ENCODE results near the gene BLOC1S1.

BLOC1S1 gene

GRCh38 chr12:55712700-55713415 lies 3.0 kb upstream of the BLOC1S1 start:
- DNase-seq = no peak

GRCh38 chr12:55713721-55714120 lies 2.1 kb upstream of the BLOC1S1 start:
- DNase-seq = no peak

DNA sequence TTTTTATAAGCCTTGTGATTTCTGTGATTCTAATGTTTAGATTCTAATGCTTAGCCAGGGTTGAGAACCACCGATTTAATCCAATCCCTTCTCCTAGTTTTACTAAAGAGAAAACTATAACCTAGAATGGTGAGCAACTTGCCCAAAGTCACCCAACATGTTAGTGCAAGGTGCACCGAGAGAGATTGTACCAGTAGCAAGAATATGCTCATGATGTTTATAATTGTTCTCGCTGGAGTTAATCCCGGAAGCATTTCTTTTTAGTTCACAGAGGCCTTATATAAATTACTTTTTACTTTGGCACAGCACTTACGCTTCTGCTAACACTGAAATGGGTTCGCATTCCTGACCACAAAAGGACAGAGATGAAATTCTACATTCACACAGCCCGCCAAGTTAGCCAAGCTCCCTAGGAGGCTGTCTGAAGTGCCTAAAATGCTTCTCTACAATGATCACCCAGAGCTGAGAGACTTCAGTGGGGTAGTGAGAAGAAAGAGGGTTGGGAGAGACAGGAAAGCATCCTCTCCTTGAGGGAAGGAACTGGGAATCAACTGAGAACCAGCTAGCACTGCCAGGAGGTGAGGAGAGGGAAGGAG lies 579 bp upstream of the BLOC1S1 start:
- no peak for DNase-seq

DNA sequence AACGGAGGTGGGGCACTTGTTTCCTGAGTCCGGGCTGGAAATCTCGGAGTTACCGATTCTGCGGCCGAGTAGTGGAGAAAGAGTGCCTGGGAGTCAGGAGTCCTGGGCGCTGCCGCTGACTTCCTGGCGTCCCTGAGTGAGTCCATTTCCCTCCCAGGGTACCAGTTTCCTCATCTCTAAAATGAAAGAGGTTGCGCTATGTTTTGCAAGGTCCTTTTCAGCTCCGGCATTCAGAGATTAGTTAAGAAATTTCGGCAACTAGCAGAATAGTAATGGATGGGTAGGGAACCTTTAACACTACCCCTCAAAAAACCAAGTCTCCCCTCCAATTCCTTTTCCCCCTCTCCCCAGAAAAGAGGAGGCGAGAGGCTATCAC lies 724 bp downstream of the BLOC1S1 start:
- DNase-seq = no peak

DNA sequence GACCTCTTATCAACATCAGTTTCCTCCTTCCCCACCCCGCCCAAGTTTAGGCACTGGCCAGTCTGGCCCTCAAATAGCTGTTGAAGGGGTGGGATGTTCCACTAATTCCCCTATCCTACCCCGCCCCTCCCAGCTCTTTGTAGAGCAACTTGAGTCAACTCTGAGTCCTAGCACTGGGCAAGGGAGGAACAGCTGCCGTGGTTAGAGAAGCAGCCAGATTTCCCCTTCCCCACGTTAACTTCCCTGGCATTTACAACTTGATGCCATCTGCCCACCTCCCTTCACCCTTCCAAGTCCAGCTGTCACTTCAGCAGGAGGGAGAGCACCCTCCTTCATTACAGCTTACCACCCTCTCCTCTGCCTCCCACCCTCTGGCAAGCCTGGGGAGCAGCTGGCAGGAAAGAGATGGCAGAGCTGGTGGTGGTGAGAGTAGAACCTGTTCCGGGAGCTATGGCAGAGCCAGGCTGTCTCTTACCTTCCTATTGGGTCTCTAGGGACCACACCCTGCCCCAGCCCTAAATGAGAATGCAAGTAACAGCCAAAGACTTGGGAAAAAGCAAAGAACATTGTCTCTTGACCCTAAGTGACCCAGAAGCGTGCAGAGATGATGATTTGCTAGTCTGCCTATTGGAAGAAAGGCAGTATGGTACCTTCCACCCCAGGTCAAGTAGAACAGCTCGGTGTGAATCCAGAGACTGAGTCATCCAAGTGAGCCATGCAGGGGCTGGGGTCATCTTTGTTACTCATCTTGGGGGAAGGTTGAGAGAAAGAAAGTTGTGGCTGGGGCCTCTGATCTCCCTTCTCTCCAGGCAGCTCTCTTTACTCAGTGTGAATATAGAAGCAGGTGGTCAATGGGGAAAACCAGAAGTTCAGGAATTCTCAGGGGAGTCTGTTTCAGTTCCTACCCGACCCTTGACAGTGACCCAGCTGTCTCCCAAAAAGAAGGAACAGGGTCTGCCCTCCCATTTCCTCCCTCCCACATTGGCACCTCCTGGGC lies 1.5 kb downstream of the BLOC1S1 start:
- DNase-seq = no peak

- DNase-seq = no peak
Observed at GRCh38 chr12:55718015-55718414, 2.2 kb downstream of the BLOC1S1 start.

DNA sequence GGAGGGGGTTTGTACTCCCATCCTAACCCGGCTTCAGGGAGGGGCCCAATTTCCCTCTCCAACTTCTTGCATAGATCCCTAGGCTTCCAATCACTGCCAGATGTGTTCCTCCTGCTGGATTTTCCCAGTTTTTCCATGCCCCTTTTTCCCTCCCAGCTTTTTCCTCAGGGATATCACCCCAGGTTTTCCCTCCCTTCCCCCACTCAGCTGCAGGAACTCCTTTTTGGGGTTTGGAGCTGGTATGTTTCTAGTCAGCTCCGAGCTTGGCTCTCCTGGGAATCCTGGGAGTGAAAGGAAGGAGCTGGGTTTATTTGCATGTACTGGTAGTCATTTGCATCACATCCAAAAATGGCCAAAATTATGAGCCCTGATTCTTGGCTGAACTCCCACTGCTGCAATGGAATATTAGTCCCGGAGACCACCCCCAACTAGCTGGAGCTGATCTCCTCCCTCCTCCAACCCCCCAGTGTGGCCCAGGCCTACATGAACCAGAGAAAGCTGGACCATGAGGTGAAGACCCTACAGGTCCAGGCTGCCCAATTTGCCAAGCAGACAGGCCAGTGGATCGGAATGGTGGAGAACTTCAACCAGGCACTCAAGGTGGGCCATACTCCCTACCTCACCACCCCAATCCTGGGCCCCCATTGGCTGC lies 2.9 kb downstream of the BLOC1S1 start:
- no peak for DNase-seq

GRCh38 chr12:55719371-55719770 lies 3.5 kb downstream of the BLOC1S1 start:
- DNase-seq = no peak

GRCh38 chr12:55720071-55720564 lies 4.3 kb downstream of the BLOC1S1 start, which contains the start of gene RDH5:
Gene RDH5, plus strand, starts transcription at chr12:55720393. Its CDS starts 792 bp downstream, at chr12:55721185.
- DNase-seq = no peak

DNA sequence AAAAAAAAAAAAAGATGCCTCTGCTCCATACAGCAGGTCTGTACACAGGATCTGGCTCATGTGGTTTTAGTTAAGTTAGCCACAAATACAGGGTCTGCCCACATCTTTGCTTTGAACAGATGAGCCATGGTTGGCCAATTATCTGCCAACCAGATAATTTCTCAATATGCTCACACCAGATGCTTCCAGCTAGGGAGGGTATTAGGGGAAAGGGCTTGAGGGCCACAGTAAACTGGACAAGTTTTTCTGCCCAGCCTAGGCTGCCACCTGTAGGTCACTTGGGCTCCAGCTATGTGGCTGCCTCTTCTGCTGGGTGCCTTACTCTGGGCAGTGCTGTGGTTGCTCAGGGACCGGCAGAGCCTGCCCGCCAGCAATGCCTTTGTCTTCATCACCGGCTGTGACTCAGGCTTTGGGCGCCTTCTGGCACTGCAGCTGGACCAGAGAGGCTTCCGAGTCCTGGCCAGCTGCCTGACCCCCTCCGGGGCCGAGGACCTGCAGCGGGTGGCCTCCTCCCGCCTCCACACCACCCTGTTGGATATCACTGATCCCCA lies 5.1 kb downstream of the BLOC1S1 start:
- DNase-seq = no peak

DNA sequence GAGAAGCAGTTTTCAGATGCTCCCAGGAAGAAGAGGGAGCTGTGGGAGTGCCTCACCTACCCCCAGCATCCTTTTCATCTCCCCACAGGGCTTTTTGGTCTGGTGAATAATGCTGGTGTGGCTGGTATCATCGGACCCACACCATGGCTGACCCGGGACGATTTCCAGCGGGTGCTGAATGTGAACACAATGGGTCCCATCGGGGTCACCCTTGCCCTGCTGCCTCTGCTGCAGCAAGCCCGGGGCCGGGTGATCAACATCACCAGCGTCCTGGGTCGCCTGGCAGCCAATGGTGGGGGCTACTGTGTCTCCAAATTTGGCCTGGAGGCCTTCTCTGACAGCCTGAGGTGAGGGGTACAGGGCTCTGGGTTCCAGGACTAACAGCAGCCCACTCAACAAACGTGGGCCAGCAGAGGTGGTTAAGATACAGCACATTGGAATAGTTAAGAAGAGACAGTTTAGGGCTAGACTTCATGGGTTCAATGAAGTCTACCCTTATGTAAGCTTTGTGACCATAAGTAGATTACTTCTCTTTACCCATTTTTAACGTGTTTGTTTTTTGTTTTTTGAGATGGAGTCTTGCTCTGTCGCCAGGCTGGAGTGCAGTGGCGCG lies 5.9 kb downstream of the BLOC1S1 start:
- no peak for DNase-seq

- no peak for DNase-seq
Observed at GRCh38 chr12:55722948-55723347, 7.1 kb downstream of the BLOC1S1 start.

DNA sequence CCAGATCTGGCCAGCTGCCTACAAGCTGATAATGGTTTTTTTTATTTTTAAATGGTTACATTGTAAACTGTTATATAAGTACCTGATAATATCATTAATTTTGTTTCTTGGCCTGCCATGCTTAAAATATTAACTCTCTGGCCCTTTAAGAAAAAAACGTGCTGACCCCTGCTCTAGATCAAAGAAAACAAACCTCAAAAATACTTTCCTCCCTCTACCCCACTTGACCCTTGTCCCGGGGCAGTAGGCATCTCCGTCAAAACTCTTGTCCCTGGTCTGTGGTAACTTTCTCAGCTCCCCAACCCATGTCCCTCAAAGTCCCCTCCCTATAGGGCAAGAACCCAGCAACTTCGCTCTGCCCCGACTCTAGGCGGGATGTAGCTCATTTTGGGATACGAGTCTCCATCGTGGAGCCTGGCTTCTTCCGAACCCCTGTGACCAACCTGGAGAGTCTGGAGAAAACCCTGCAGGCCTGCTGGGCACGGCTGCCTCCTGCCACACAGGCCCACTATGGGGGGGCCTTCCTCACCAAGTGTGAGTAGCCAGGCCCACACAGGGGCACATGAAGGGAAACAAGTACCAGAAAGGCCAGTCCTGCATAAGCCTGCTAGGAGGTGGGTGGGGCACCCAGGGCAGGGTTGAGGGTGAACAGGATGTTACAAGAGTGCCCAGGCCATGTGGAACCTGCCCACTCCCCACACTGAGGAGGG lies 7.8 kb downstream of the BLOC1S1 start:
- no peak for DNase-seq

GRCh38 chr12:55724226-55724939 lies 8.5 kb downstream of the BLOC1S1 start:
- DNase-seq = no peak

DNA sequence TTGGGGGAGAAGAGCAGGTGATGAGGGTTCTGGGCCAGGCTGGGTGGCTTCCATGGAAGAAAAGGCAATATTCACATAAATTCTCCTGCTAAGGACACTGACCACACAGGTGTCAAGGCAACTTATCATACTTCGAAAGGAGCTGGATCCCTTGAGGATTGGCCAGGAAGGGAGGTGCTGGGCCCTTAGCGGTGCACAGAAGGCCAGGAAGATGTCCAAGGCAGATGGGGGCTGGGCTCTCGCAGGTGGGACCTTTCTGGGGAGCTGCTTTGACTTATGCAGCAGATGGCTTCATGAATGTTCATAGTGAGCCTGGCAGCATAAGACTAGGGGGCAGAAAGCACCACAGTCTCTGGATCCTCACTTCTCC lies 9.1 kb downstream of the BLOC1S1 start:
- DNase-seq = no peak

DNA sequence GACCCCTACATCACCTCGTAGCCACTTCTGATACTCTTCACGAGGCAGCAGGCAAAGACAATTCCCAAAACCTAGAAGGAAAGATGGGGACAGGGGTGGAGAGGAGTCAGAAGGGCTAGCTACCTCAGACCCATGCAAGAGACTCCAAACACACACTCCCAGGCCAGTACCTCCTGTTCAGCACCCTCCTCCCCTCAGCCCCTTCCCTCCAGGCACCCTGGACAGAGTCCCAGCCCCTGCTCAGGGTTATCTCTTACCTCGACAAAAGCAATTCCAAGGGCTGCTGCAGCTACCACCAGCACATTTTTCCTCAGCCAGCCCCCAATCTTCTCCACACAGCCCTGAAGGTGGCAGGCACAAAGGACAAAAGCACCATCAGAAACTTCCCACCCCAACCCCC lies 9.7 kb downstream of the BLOC1S1 start:
- DNase-seq = no peak

DNA sequence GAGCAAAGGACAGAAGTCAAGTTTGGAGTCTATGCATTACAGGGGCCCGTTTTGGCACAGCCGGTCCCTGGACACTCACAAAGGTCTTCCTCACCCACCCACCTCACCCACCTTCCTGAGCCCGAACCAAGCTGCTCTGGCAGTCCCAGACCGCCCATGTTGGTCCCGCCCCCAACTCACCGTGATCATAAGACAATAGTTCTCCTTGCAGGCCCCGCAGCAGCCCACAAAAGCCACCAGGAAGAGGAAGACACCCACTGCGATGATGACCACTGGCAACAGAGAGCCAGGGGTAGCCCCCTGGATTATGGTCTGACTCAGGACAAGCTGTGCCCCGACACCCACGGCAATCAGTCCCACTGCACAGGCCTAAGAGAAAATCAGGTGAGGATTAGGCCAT lies 11.1 kb downstream of the BLOC1S1 start:
- no peak for DNase-seq

DNA sequence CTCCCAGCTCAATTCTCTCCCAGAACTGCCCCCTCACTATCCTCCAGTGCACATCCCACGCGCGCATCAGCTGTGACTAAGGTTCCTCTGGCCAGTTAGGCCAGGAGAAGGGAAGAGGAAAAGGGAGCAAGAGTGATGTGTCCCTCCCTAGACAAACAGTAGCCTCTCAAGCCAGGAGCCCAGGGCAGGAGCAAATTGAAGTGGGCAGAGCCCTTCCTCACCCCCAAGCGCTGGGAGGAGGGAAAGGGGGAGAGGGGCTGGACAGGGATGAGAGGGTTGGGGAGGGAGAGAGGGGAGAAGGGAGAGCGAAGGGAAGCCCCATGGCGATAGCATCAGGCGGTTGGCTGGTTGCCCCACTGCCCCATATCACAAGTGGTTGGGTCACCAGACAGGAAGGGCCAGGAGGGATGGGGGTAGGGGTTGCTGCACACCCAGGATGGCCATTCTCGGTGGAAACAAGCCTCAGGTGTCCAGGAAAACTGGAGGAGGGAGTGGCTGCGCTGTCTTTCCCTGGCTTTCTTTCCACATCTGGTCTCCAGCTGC lies 11.9 kb downstream of the BLOC1S1 start:
- no peak for DNase-seq

DNA sequence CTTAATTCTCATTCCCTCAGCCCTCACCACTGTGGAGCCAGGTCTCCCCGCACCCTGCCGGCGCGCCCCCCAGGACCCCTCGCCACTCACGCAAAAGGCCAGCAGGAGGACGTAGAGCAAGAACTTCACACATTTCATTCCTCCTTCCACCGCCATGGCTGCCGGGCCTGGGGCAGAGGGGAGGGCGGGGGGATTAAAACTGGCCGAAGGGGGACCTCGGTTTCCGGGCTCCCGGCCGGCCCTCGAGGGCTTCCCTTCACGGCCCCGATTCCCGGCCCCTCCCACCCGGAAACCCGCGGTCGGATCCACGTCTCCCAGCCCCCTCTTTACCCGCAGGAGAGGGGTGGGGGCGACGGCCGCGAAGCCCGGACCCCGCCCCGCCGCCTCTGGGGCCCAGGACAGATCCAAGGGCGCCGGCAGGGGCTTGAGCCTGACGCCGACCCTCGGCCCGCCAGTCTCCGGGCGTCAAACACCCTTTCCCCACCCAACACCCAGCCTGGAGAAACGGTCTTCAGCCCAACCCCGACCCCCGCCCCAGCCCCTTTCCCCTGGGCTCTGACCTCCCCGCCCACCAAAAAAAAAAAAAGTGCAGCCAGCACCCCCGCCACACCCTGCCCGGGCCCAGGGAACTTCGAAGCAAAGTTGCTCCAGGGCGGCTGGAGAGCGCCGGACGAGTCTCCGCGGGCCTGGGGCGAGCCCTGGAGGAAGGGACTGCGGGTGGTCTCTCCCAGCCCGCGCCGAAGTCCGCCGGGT lies 12.5 kb downstream of the BLOC1S1 start:
- no peak for DNase-seq

All from NCI-H1436 treated with DMSO at 0.1 percent for 48 hours (cell line).